Spleen (tissue), 11 donors: ENCODE results near the gene PI16. TPM values are rescaled to one million over a fixed set of nuclear protein-coding genes. Genes with fewer than 3 reads are reported as not detected.

Source experiments
- DNase-seq: peaks from one replicate; pipeline ENCODE4 v3.0.0-alpha.2; 2020
- H3K27ac ChIP-seq, 8 donors: fragments of 200-600 bp; sonication (generic) in 7 of 8; 1 replicate in 4 of 8; 2 replicates in 4 of 8; pipeline versions ENCODE4 v1.5.0 to v1.8.0; 2016 to 2021; ENCODE audit warnings: inconsistent platforms in 4 of 8, mild to moderate bottlenecking in 4 of 8, moderate library complexity in 1 of 8
- H3K27me3 ChIP-seq, 7 donors: fragments of 200-600 bp; sonication (generic) in 6 of 7; replicated peaks in 1 of 7; 1 replicate in 4 of 7; 2 replicates in 3 of 7; pipeline versions ENCODE4 v1.5.0 to v1.8.0; 2016 to 2021; ENCODE audit warnings: inconsistent platforms in 3 of 7, mild to moderate bottlenecking in 1 of 7
- H3K36me3 ChIP-seq, 6 donors: fragments of 200-600 bp; sonication (generic) in 5 of 6; 1 replicate in 4 of 6; 2 replicates in 2 of 6; pipeline versions ENCODE4 v1.5.0 to v1.8.0; 2016 to 2021; ENCODE audit warnings: inconsistent platforms in 2 of 6
- H3K4me1 ChIP-seq, 6 donors: fragments of 200-600 bp; sonication (generic) in 5 of 6; 1 replicate in 3 of 6; 2 replicates in 3 of 6; pipeline versions ENCODE4 v1.5.0 to v1.8.0; 2016 to 2021; ENCODE audit warnings: inconsistent platforms in 3 of 6
- H3K4me3 ChIP-seq, 8 donors: fragments of 200-600 bp; sonication (generic) in 7 of 8; 1 replicate in 4 of 8; 2 replicates in 4 of 8; pipeline versions ENCODE4 v1.5.0 to v1.8.0; 2016 to 2021; ENCODE audit warnings: inconsistent platforms in 4 of 8, mild to moderate bottlenecking in 4 of 8, moderate library complexity in 2 of 8
- H3K9me3 ChIP-seq, 8 donors: fragments of 200-600 bp; sonication (generic) in 7 of 8; 1 replicate in 4 of 8; 2 replicates in 4 of 8; pipeline versions ENCODE4 v1.5.0 to v1.8.0; 2016 to 2021; ENCODE audit warnings: inconsistent platforms in 4 of 8
- POLR2A ChIP-seq, 3 donors: fragments of 450-650 bp; IDR thresholded peaks; one replicate each; pipeline ENCODE4 v1.5.1; 2017; ENCODE audit warnings: antibody characterized with exemption in 3 of 3, mild to moderate bottlenecking in 1 of 3
- POLR2AphosphoS5 ChIP-seq, 3 donors: sonication (generic); formaldehyde crosslinking; IDR thresholded peaks; one replicate each; pipeline ENCODE4 v1.5.1; 2017; ENCODE audit warnings: antibody characterized with exemption in 3 of 3
- WGBS, 5 donors: extraction: QIAGEN DNeasy Blood & Tissue Kit in 3 of 5; methylation state at CpG; one replicate each; pipeline versions ENCODE4 v1.1.5 to v1.1.7; 2013 to 2018; 5-methylcytosine and 5-hydroxymethylcytosine counted together
- intact Hi-C: fragments of 100-400 bp; cut with DNase I; formaldehyde crosslinking; loops from one replicate; pipeline ENCODE4 v1.15.0; 2023; ENCODE audit warnings: low total_unique reads
- polyA plus RNA-seq, 3 donors: library from polyadenylated mRNA; stranded (reverse); fragments of 200-250 nt; gene quantifications; one replicate each; pipeline ENCODE4 v1.2.1, GENCODE V29; 2013
- total RNA-seq, 7 donors: library from RNA; depleted of rRNA in 3 of 7; stranded (reverse); fragments of >200 nt in 3 of 7; fragmentation: NEBNext Ultra II Directional in 4 of 7; extraction: Animal tissue kit (Norgen Biotek cat#: 25700) in 4 of 7; gene quantifications; one replicate each; pipeline versions ENCODE4 v1.1.0 to v1.2.1, GENCODE V29; 2016 to 2021
- TF ChIP-seq, protein P1 (sequence below), 11 experiments: fragments of 200-600 bp in 7 of 11; fragments of 450-650 bp in 4 of 11; sonication (generic) in 4 of 11; IDR thresholded peaks in 8 of 11; conservative IDR thresholded peaks in 3 of 11; 1 replicate in 7 of 11; 2 replicates in 4 of 11; pipeline versions ENCODE4 v1.4.0 to v1.8.0; 2016 to 2021; ENCODE audit warnings: antibody characterized with exemption in 11 of 11, inconsistent platforms in 4 of 11, mild to moderate bottlenecking in 1 of 11
- donor health status: healthy with polysubstance abuse.
- donor health status: DM: no; HTN: no; CAD: no; lungs with moderate emphysema.
- donor health status: DM: no; HTN: no; CAD: no.
- donor health status: Bipolar disorder and iron deficiency.
- donor health status: healthy.
- donor health status: DM: no; HTN: no; CAD: no.
- donor health status: DM: yes; HTN: yes; CAD: no.

The PI16 gene
- total and polyA plus RNA-seq, 10 donors, result 0.94 to 7.3 (median 1.6) TPM; not detected in 1

GRCh38 chr6:37004044-37004980 is 49.8 kb downstream of the PI16 start:
- Histone ChIP-seq H3K4me1 (peaks cover 4 to 60% (median 31%) of the 10 kb centered on the region in 6 donors), H3K27me3 (no peaks in the 10 kb centered on the region), H3K9me3 (no peaks in the 10 kb centered on the region), H3K27ac (peak overlapping the region in 7 of 8 donors; percentile 64 to 94 (median 84)), H3K4me3 (peak overlapping the region in 2 of 8 donors; percentile 78 to 85), H3K36me3 (peaks cover 0 to 12% (median 0%) of the 10 kb centered on the region in 6 donors)
- intact Hi-C loops, result no loop called here
- TF ChIP-seq, protein P1, sequence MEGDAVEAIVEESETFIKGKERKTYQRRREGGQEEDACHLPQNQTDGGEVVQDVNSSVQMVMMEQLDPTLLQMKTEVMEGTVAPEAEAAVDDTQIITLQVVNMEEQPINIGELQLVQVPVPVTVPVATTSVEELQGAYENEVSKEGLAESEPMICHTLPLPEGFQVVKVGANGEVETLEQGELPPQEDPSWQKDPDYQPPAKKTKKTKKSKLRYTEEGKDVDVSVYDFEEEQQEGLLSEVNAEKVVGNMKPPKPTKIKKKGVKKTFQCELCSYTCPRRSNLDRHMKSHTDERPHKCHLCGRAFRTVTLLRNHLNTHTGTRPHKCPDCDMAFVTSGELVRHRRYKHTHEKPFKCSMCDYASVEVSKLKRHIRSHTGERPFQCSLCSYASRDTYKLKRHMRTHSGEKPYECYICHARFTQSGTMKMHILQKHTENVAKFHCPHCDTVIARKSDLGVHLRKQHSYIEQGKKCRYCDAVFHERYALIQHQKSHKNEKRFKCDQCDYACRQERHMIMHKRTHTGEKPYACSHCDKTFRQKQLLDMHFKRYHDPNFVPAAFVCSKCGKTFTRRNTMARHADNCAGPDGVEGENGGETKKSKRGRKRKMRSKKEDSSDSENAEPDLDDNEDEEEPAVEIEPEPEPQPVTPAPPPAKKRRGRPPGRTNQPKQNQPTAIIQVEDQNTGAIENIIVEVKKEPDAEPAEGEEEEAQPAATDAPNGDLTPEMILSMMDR (IDR thresholded peaks at IDR 0.05 in 8 of 11, conservative IDR thresholded peaks at IDR 0.05 in 3 of 11), result peak in 2 of 11 experiments; percentile 8 to 21
- TF ChIP-seq POLR2A (IDR thresholded peaks at IDR 0.05) (no peak), POLR2AphosphoS5 (IDR thresholded peaks at IDR 0.05) (peak in 2 of 3 donors; percentile 36 to 70)
- DNase-seq, result no peak
- 62 to 84% (median 77%) methylated on average over 11 of the region's 11 CpGs for WGBS, 5 donors

DNA sequence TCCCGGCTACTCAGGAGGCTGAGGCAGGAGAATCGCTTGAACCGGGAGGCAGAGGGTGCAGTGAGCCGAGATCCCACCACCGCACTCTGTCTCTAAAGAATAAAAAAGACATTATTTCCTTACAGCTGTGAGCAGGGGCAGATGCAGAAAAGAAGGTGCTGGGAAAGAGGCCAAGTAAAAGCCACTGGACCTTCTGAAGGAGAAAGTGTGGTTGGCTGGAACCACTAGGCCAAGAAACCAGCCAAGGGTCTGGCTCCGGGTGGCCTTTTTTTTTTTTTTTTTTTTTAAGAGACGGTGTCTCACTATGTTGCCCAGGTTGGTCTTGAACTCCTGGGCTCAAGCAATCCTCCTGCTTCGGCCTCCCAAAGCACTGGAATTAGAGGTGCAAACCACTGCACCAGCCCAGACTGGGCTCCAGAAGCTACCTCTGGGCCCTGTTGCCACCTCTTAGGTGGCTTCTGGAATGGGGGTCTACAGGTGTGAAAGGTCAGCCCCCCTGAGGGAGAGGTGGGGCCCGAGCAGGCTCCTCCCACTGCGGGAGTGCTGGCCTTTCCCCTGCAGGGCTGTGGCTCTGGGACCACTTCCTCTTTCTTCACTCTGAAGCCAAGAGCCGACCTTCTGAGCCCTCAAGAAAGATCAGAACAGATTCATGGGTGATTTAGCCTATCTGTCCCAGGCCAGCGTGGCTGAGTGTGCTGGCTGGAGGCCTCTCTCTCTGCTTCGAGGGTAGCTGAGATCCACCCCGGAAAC is 50.7 kb downstream of the PI16 start, which contains the start of gene FGD2:
Gene FGD2 (plus strand): TSS at position 595 of the 750 bp plus-strand sequence. CDS start 163 bp downstream, outside the sequence.
- Histone ChIP-seq H3K4me1 (peaks cover 4 to 63% (median 36%) of the 10 kb centered on the region in 6 donors), H3K27me3 (no peaks in the 10 kb centered on the region), H3K9me3 (no peaks in the 10 kb centered on the region), H3K4me3 (peak within 1 kb of the TSS; percentile 53 to 85 (median 64)), H3K27ac (peak within 1 kb of the TSS; percentile 64 to 94 (median 82)), H3K36me3 (peaks cover 0 to 21% (median under 1%) of the 10 kb centered on the region in 6 donors)
- WGBS, 5 donors, result 46 to 75% (median 51%) methylated on average over 11 to 14 of the region's 14 CpGs
- TF ChIP-seq, protein P1 (IDR thresholded peaks at IDR 0.05 in 8 of 11, conservative IDR thresholded peaks at IDR 0.05 in 3 of 11), result no peak
- TF ChIP-seq POLR2A (IDR thresholded peaks at IDR 0.05) (peak in 1 of 3 donors; percentile 36), POLR2AphosphoS5 (IDR thresholded peaks at IDR 0.05) (peak; percentile 65 to 88 (median 84))
- intact Hi-C loops, result no loop called here
- DNase-seq, result peak; percentile 90

- H3K4me1 ChIP-seq, result peaks cover 4 to 70% (median 37%) of the 10 kb centered on the region in 6 donors
- no peaks in the 10 kb centered on the region for H3K27me3 ChIP-seq
- no peak for TF ChIP-seq POLR2A (IDR thresholded peaks at IDR 0.05)
- TF ChIP-seq, protein P1 (IDR thresholded peaks at IDR 0.05 in 8 of 11, conservative IDR thresholded peaks at IDR 0.05 in 3 of 11), result no peak
- TF ChIP-seq POLR2AphosphoS5 (IDR thresholded peaks at IDR 0.05), result peak in 2 of 3 donors; percentile 5 to 46
- 49 to 66% (median 65%) methylated on average over 13 of the region's 13 CpGs for WGBS, 5 donors
- no peaks in the 10 kb centered on the region for H3K9me3 ChIP-seq
- DNase-seq, result peak; percentile 84
- H3K36me3 ChIP-seq, result peaks cover 0 to 29% (median 8%) of the 10 kb centered on the region in 6 donors
- peak overlapping the region; percentile 53 to 85 (median 64) for H3K4me3 ChIP-seq
- peak overlapping the region; percentile 64 to 94 (median 82) for H3K27ac ChIP-seq
- intact Hi-C loops, result no loop called here
These were observed 51.5 kb downstream of the PI16 start for GRCh38 chr6:37005827-37006567.
